ENCODE results near the gene COMMD1.

The COMMD1 gene

GRCh38 chr2:62050456-62051045, 145.1 kb downstream of the COMMD1 start:
- no peak overlapping the region for H3K4me3 ChIP-seq (ENCODE audit: low read depth, low read length)
- DNase-seq (ENCODE audit: low read depth), result no peak

- no peak for DNase-seq (ENCODE audit: low read depth)
- H3K4me3 ChIP-seq (ENCODE audit: low read depth, low read length), result no peak overlapping the region
Observed at GRCh38 chr2:62054029-62054791, 148.7 kb downstream of the COMMD1 start.

GRCh38 chr2:62054916-62055450, 149.5 kb downstream of the COMMD1 start:
- DNase-seq (ENCODE audit: low read depth), result no peak
- no peak overlapping the region for H3K4me3 ChIP-seq (ENCODE audit: low read depth, low read length)

- H3K4me3 ChIP-seq (ENCODE audit: low read depth, low read length), result no peak overlapping the region
- no peak for DNase-seq (ENCODE audit: low read depth)
Observed at GRCh38 chr2:62055724-62056336, 150.4 kb downstream of the COMMD1 start.

- no peak for DNase-seq (ENCODE audit: low read depth)
- no peak overlapping the region for H3K4me3 ChIP-seq (ENCODE audit: low read depth, low read length)
Observed at GRCh38 chr2:62056341-62056740, 150.9 kb downstream of the COMMD1 start.

- H3K4me3 ChIP-seq (ENCODE audit: low read depth, low read length), result no peak overlapping the region
- no peak for DNase-seq (ENCODE audit: low read depth)
Observed at GRCh38 chr2:62065243-62065642, 159.8 kb downstream of the COMMD1 start.

- DNase-seq (ENCODE audit: low read depth), result peak; percentile 35
- H3K4me3 ChIP-seq (ENCODE audit: low read depth, low read length), result no peak overlapping the region
Observed at GRCh38 chr2:62071126-62071598, 165.7 kb downstream of the COMMD1 start.

- no peak overlapping the region for H3K4me3 ChIP-seq (ENCODE audit: low read depth, low read length)
- no peak for DNase-seq (ENCODE audit: low read depth)
Observed at GRCh38 chr2:62071760-62072680, 166.5 kb downstream of the COMMD1 start.

- no peak for DNase-seq (ENCODE audit: low read depth)
Observed at GRCh38 chr2:62074233-62074632, 168.8 kb downstream of the COMMD1 start.

GRCh38 chr2:62076980-62077638, 171.6 kb downstream of the COMMD1 start:
- no peak for DNase-seq (ENCODE audit: low read depth)
- H3K4me3 ChIP-seq (ENCODE audit: low read depth, low read length), result no peak overlapping the region

More at GRCh38 chr2:62074233-62074632, 168.8 kb downstream of the COMMD1 start:
- no peak overlapping the region for H3K4me3 ChIP-seq (ENCODE audit: low read depth, low read length)

- no peak for DNase-seq (ENCODE audit: low read depth)
- H3K4me3 ChIP-seq (ENCODE audit: low read depth, low read length), result no peak overlapping the region
Observed at GRCh38 chr2:62084801-62085200, 179.3 kb downstream of the COMMD1 start.

- DNase-seq (ENCODE audit: low read depth), result no peak
- no peak overlapping the region for H3K4me3 ChIP-seq (ENCODE audit: low read depth, low read length)
Observed at GRCh38 chr2:62089658-62090057, 184.2 kb downstream of the COMMD1 start.

GRCh38 chr2:62091471-62091870, 186.0 kb downstream of the COMMD1 start:
- DNase-seq (ENCODE audit: low read depth), result no peak
- H3K4me3 ChIP-seq (ENCODE audit: low read depth, low read length), result no peak overlapping the region

GRCh38 chr2:62099050-62099449, 193.6 kb downstream of the COMMD1 start:
- H3K4me3 ChIP-seq (ENCODE audit: low read depth, low read length), result no peak overlapping the region
- DNase-seq (ENCODE audit: low read depth), result no peak

- DNase-seq (ENCODE audit: low read depth), result no peak
- no peak overlapping the region for H3K4me3 ChIP-seq (ENCODE audit: low read depth, low read length)
Observed at GRCh38 chr2:62099523-62100175, 194.2 kb downstream of the COMMD1 start.

GRCh38 chr2:62101886-62102285, 196.4 kb downstream of the COMMD1 start:
- no peak for DNase-seq (ENCODE audit: low read depth)
- H3K4me3 ChIP-seq (ENCODE audit: low read depth, low read length), result no peak overlapping the region

GRCh38 chr2:62102402-62102920, 197.0 kb downstream of the COMMD1 start:
- DNase-seq (ENCODE audit: low read depth), result no peak
- H3K4me3 ChIP-seq (ENCODE audit: low read depth, low read length), result no peak overlapping the region

- DNase-seq (ENCODE audit: low read depth), result no peak
Observed at GRCh38 chr2:62109554-62109953, 204.1 kb downstream of the COMMD1 start.

More at GRCh38 chr2:62109554-62109953, 204.1 kb downstream of the COMMD1 start:
- no peak overlapping the region for H3K4me3 ChIP-seq (ENCODE audit: low read depth, low read length)

Data from skeletal muscle cell (primary cell).